ENCODE data around the gene PHLDB2. TPM values are rescaled to one million over a fixed set of nuclear protein-coding genes. Genes with fewer than 3 reads are reported as not detected.

The PHLDB2 gene
- 78.1 and 101 TPM in 2 replicates for total RNA-seq

GRCh38 chr3:111859061-111859973, at the start of gene PHLDB2:
PHLDB2 (plus strand) TSS chr3:111859265; CDS start chr3:111884078, 24,813 bp downstream.

GRCh38 chr3:111978583-111979433, 119.7 kb downstream of the PHLDB2 start, which contains the start of gene ABHD10:
ABHD10 (plus strand) TSS chr3:111979026; CDS start chr3:111979062, 36 bp downstream.

GRCh38 chr3:111998636-111999483, 139.8 kb downstream of the PHLDB2 start, which contains the start of gene TAGLN3:
TAGLN3 (plus strand) TSS chr3:111998922; CDS start chr3:111999423, 501 bp downstream.

Other genes starting within 250 kb of the PHLDB2 start
- 1.8 and 3.0 TPM in 2 replicates for gene PLCXD2, start 184.6 kb upstream of the PHLDB2 start, total RNA-seq
- gene ABHD10, start 119.8 kb downstream of the PHLDB2 start, total RNA-seq = 40.6 and 47.5 TPM in 2 replicates
- 0.26 and 3.5 TPM in 2 replicates for gene TAGLN3, start 139.7 kb downstream of the PHLDB2 start, total RNA-seq
- not detected in 2 replicates for gene TMPRSS7, start 175.5 kb downstream of the PHLDB2 start, total RNA-seq
- 2.5 and 13.6 TPM in 2 replicates for gene C3orf52, start 227.1 kb downstream of the PHLDB2 start, total RNA-seq